Activated CD4-positive, alpha-beta T cell treated with anti-CD3 and anti-CD28 coated beads, Interleukin-2, amount 10 ng/mL, durations not matched to agents 24 days and 14 days (primary cell): ENCODE measurements around the gene RALGDS. TPM values are rescaled to one million over a fixed set of nuclear protein-coding genes. Genes with fewer than 3 reads are reported as not detected.
"Not testable (repeated sequence)": the region's sequence is repeated elsewhere in the genome, so short reads cannot be mapped to it uniquely, and the experiment has no call there.

ENCODE experiments used
- DNase-seq: peaks from one replicate; pipeline ENCODE4 v3.0.0; 2022
- H3K27ac Mint-ChIP-seq: one replicate; pipeline ENCODE4 v1.8.0; 2022; ENCODE audit warnings: mild to moderate bottlenecking, mixed read lengths
- H3K27me3 Mint-ChIP-seq: one replicate; pipeline ENCODE4 v1.8.0; 2022; ENCODE audit warnings: mixed read lengths
- H3K36me3 Mint-ChIP-seq: one replicate; pipeline ENCODE4 v1.8.0; 2022; ENCODE audit warnings: low read depth, mild to moderate bottlenecking, mixed read lengths
- H3K4me1 Mint-ChIP-seq: one replicate; pipeline ENCODE4 v1.8.0; 2021; ENCODE audit warnings: mixed read lengths
- H3K4me3 Mint-ChIP-seq: one replicate; pipeline ENCODE4 v1.8.0; 2022; ENCODE audit warnings: mild to moderate bottlenecking, moderate library complexity, mixed read lengths
- H3K9me3 Mint-ChIP-seq: one replicate; pipeline ENCODE4 v1.8.0; 2021; ENCODE audit warnings: mixed read lengths
- intact Hi-C: fragments of 100-400 bp; cut with micrococcal nuclease; formaldehyde crosslinking; loops from one replicate; pipeline ENCODE4 v1.15.1; 2023
- total RNA-seq: library from RNA; stranded (reverse); gene quantifications from 2 replicates; pipeline ENCODE4 v1.2.3, GENCODE V29; 2022

RALGDS gene
- 93.0 and 96.7 TPM in 2 replicates for total RNA-seq

GRCh38 chr9:133121198-133121914 lies at the start of gene RALGDS:
TSS of gene RALGDS (minus strand) at chr9:133121240. CDS start at chr9:133121154, 86 bp downstream.
- Mint-ChIP-seq H3K36me3 (peaks cover 13% of the 10 kb centered on the region), H3K9me3 (no peaks in the 10 kb centered on the region), H3K27me3 (no peaks in the 10 kb centered on the region), H3K27ac (peak within 1 kb of the TSS; percentile 93), H3K4me1 (peaks cover 58% of the 10 kb centered on the region), H3K4me3 (peak within 1 kb of the TSS; percentile 84)
- intact Hi-C loops, result loop anchor here (1.0 kb wide), 3 partner anchors 12 to 27 kb away; no protein-coding TSS in a partner anchor
- DNase-seq, result peak; percentile 96

GRCh38 chr9:133170716-133171115 lies 49.7 kb upstream of the RALGDS start:
- no peaks in the 10 kb centered on the region for H3K36me3 Mint-ChIP-seq
- no peak overlapping the region for H3K27ac Mint-ChIP-seq
- no peaks in the 10 kb centered on the region for H3K4me1 Mint-ChIP-seq
- no peaks in the 10 kb centered on the region for H3K9me3 Mint-ChIP-seq
- peaks cover 7% of the 10 kb centered on the region for H3K27me3 Mint-ChIP-seq
- no peak for DNase-seq
- H3K4me3 Mint-ChIP-seq, result no peak overlapping the region
- intact Hi-C loops, result no loop called here

- intact Hi-C loops, DNase-seq, H3K4me3 Mint-ChIP-seq, H3K27me3 Mint-ChIP-seq, H3K27ac Mint-ChIP-seq, H3K9me3 Mint-ChIP-seq, H3K4me1 Mint-ChIP-seq, H3K36me3 Mint-ChIP-seq: not testable (repeated sequence)
These were observed 48.6 kb upstream of the RALGDS start for GRCh38 chr9:133169687-133170086.

GRCh38 chr9:133169102-133169501 lies 48.1 kb upstream of the RALGDS start:
- Mint-ChIP-seq H3K4me1 (no peaks in the 10 kb centered on the region), H3K4me3 (no peak overlapping the region), H3K27me3 (peaks cover 4% of the 10 kb centered on the region), H3K9me3 (no peaks in the 10 kb centered on the region), H3K27ac (no peak overlapping the region), H3K36me3 (no peaks in the 10 kb centered on the region)
- no peak for DNase-seq
- intact Hi-C loops, result no loop called here

- intact Hi-C loops, result no loop called here
- peaks cover 2% of the 10 kb centered on the region for H3K4me1 Mint-ChIP-seq
- no peak for DNase-seq
- H3K4me3 Mint-ChIP-seq, result no peak overlapping the region
- no peak overlapping the region for H3K27ac Mint-ChIP-seq
- peaks cover 2% of the 10 kb centered on the region for H3K27me3 Mint-ChIP-seq
- H3K36me3 Mint-ChIP-seq, result no peaks in the 10 kb centered on the region
- H3K9me3 Mint-ChIP-seq, result no peaks in the 10 kb centered on the region
These were observed 47.4 kb upstream of the RALGDS start for GRCh38 chr9:133168432-133168831.

GRCh38 chr9:133167769-133168168 lies 46.7 kb upstream of the RALGDS start:
- H3K4me3 Mint-ChIP-seq, result no peak overlapping the region
- no peak overlapping the region for H3K27ac Mint-ChIP-seq
- peaks cover 2% of the 10 kb centered on the region for H3K27me3 Mint-ChIP-seq
- peaks cover 2% of the 10 kb centered on the region for H3K4me1 Mint-ChIP-seq
- intact Hi-C loops, result no loop called here
- H3K9me3 Mint-ChIP-seq, result no peaks in the 10 kb centered on the region
- no peak for DNase-seq
- no peaks in the 10 kb centered on the region for H3K36me3 Mint-ChIP-seq

- H3K27ac Mint-ChIP-seq, result no peak overlapping the region
- peaks cover 4% of the 10 kb centered on the region for H3K27me3 Mint-ChIP-seq
- H3K36me3 Mint-ChIP-seq, result no peaks in the 10 kb centered on the region
- H3K4me3 Mint-ChIP-seq, result no peak overlapping the region
- DNase-seq, result no peak
- H3K4me1 Mint-ChIP-seq, result peaks cover 2% of the 10 kb centered on the region
- no peaks in the 10 kb centered on the region for H3K9me3 Mint-ChIP-seq
- intact Hi-C loops, result no loop called here
These were observed 46.2 kb upstream of the RALGDS start for GRCh38 chr9:133167096-133167730.

- H3K4me3 Mint-ChIP-seq, result no peak overlapping the region
- H3K27ac Mint-ChIP-seq, result no peak overlapping the region
- intact Hi-C loops, result no loop called here
- peaks cover 4% of the 10 kb centered on the region for H3K27me3 Mint-ChIP-seq
- peaks cover 2% of the 10 kb centered on the region for H3K4me1 Mint-ChIP-seq
- H3K9me3 Mint-ChIP-seq, result no peaks in the 10 kb centered on the region
- no peaks in the 10 kb centered on the region for H3K36me3 Mint-ChIP-seq
- no peak for DNase-seq
These were observed 45.4 kb upstream of the RALGDS start for GRCh38 chr9:133166392-133166791.

GRCh38 chr9:133165452-133165730 lies 44.4 kb upstream of the RALGDS start:
- DNase-seq, result no peak
- intact Hi-C loops, result no loop called here
- Mint-ChIP-seq H3K36me3 (no peaks in the 10 kb centered on the region), H3K9me3 (no peaks in the 10 kb centered on the region), H3K27ac (no peak overlapping the region), H3K4me3 (no peak overlapping the region), H3K4me1 (peaks cover 4% of the 10 kb centered on the region), H3K27me3 (peaks cover 4% of the 10 kb centered on the region)

- intact Hi-C loops, result no loop called here
- Mint-ChIP-seq H3K27ac (no peak overlapping the region), H3K9me3 (no peaks in the 10 kb centered on the region), H3K27me3 (peaks cover 4% of the 10 kb centered on the region), H3K36me3 (peaks cover 4% of the 10 kb centered on the region), H3K4me1 (peaks cover 4% of the 10 kb centered on the region), H3K4me3 (peak overlapping the region; percentile 84)
- DNase-seq, result no peak
These were observed 43.2 kb upstream of the RALGDS start for GRCh38 chr9:133164191-133164590.

GRCh38 chr9:133163504-133164172 lies 42.6 kb upstream of the RALGDS start, which contains the start of gene GBGT1:
TSS of gene GBGT1 (minus strand) at chr9:133163914. CDS start at chr9:133162412, 1,502 bp downstream.
- Mint-ChIP-seq H3K27ac (peak within 1 kb of the TSS; percentile 63), H3K9me3 (no peaks in the 10 kb centered on the region), H3K4me3 (peak within 1 kb of the TSS; percentile 84), H3K36me3 (peaks cover 4% of the 10 kb centered on the region), H3K27me3 (peaks cover 4% of the 10 kb centered on the region), H3K4me1 (peaks cover 4% of the 10 kb centered on the region)
- peak; percentile 86 for DNase-seq
- intact Hi-C loops, result no loop called here

GRCh38 chr9:133162861-133163503 lies 41.9 kb upstream of the RALGDS start:
- peaks cover 4% of the 10 kb centered on the region for H3K4me1 Mint-ChIP-seq
- H3K4me3 Mint-ChIP-seq, result peak overlapping the region; percentile 84
- peaks cover 4% of the 10 kb centered on the region for H3K27me3 Mint-ChIP-seq
- intact Hi-C loops, result no loop called here
- H3K27ac Mint-ChIP-seq, result no peak overlapping the region
- no peaks in the 10 kb centered on the region for H3K9me3 Mint-ChIP-seq
- H3K36me3 Mint-ChIP-seq, result peaks cover 4% of the 10 kb centered on the region
- no peak for DNase-seq

GRCh38 chr9:133161547-133161950 lies 40.5 kb upstream of the RALGDS start:
- no peak overlapping the region for H3K27ac Mint-ChIP-seq
- intact Hi-C loops, result no loop called here
- peaks cover 4% of the 10 kb centered on the region for H3K27me3 Mint-ChIP-seq
- peaks cover 4% of the 10 kb centered on the region for H3K36me3 Mint-ChIP-seq
- H3K9me3 Mint-ChIP-seq, result no peaks in the 10 kb centered on the region
- peaks cover 4% of the 10 kb centered on the region for H3K4me1 Mint-ChIP-seq
- H3K4me3 Mint-ChIP-seq, result peak overlapping the region; percentile 65
- DNase-seq, result no peak
